ENCODE measurements around the gene CD2.

- TF ChIP-seq, protein P1, sequence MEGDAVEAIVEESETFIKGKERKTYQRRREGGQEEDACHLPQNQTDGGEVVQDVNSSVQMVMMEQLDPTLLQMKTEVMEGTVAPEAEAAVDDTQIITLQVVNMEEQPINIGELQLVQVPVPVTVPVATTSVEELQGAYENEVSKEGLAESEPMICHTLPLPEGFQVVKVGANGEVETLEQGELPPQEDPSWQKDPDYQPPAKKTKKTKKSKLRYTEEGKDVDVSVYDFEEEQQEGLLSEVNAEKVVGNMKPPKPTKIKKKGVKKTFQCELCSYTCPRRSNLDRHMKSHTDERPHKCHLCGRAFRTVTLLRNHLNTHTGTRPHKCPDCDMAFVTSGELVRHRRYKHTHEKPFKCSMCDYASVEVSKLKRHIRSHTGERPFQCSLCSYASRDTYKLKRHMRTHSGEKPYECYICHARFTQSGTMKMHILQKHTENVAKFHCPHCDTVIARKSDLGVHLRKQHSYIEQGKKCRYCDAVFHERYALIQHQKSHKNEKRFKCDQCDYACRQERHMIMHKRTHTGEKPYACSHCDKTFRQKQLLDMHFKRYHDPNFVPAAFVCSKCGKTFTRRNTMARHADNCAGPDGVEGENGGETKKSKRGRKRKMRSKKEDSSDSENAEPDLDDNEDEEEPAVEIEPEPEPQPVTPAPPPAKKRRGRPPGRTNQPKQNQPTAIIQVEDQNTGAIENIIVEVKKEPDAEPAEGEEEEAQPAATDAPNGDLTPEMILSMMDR (IDR thresholded peaks at IDR 0.05) = no peak
- TF ChIP-seq POLR2A (IDR thresholded peaks at IDR 0.05) = no peak
Observed at GRCh38 chr1:116731439-116731838, 22.8 kb upstream of the CD2 start.

Measured in uterus (tissue), 2 donors.